MM.1S (cell line): ENCODE results near the gene EIF2S2.

ENCODE experiments used
- EZH2 ChIP-seq: fragments of 300-600 bp; sonication (generic); optimal IDR thresholded peaks from 2 replicates; pipeline ENCODE3; 2017; ENCODE audit warnings: low read depth, mild to moderate bottlenecking, antibody characterized with exemption, low read length, mixed read lengths
- EZH2phosphoT487 ChIP-seq: fragments of 300-600 bp; sonication (generic); IDR thresholded peaks from 2 replicates; pipeline ENCODE4 v1.6.1; 2018; ENCODE audit warnings: antibody characterized with exemption, low read length
- TF ChIP-seq, protein P1 (sequence below): fragments of 300-600 bp; sonication (generic); IDR thresholded peaks from 2 replicates; pipeline ENCODE4 v1.5.1; 2016; ENCODE audit warnings: antibody characterized with exemption, low read length, mixed read lengths

DNA sequence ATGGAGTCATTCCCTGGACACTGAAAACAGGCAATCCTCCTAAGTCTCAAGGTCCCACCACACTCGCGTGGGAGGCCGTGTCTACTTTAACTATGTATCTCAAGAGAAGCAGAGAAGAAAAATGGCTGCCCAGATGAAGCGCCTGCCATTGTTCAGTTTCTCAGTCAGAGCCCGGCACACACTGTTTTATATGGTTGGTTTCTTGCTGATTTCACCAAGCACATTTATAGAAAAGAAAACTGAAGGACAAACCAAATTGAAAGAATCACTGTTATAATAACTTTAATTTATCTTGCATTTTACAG is 22.9 kb downstream of the EIF2S2 start:
- TF ChIP-seq, protein P1, sequence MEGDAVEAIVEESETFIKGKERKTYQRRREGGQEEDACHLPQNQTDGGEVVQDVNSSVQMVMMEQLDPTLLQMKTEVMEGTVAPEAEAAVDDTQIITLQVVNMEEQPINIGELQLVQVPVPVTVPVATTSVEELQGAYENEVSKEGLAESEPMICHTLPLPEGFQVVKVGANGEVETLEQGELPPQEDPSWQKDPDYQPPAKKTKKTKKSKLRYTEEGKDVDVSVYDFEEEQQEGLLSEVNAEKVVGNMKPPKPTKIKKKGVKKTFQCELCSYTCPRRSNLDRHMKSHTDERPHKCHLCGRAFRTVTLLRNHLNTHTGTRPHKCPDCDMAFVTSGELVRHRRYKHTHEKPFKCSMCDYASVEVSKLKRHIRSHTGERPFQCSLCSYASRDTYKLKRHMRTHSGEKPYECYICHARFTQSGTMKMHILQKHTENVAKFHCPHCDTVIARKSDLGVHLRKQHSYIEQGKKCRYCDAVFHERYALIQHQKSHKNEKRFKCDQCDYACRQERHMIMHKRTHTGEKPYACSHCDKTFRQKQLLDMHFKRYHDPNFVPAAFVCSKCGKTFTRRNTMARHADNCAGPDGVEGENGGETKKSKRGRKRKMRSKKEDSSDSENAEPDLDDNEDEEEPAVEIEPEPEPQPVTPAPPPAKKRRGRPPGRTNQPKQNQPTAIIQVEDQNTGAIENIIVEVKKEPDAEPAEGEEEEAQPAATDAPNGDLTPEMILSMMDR, result no peak
- TF ChIP-seq EZH2phosphoT487 (no peak), EZH2 (no peak)
